Glomerular endothelial cell (primary cell): Measurements from ENCODE around the gene TRABD2B. TPM values are rescaled to one million over a fixed set of nuclear protein-coding genes. Genes with fewer than 3 reads are reported as not detected.

ENCODE experiments used
- DNase-seq: peaks from one replicate; pipeline ENCODE4 v3.0.0-alpha.2; 2011; ENCODE audit warnings: low read depth, low spot score; ENCODE audit errors: extremely low read depth
- total RNA-seq: library from RNA; depleted of rRNA; stranded (reverse); fragments of >200 nt; gene quantifications from 2 replicates; pipeline ENCODE4 v1.2.3, GENCODE V29; 2015

Gene TRABD2B
- total RNA-seq, 1 donor from 2014 or later = 0.06 TPM

DNA sequence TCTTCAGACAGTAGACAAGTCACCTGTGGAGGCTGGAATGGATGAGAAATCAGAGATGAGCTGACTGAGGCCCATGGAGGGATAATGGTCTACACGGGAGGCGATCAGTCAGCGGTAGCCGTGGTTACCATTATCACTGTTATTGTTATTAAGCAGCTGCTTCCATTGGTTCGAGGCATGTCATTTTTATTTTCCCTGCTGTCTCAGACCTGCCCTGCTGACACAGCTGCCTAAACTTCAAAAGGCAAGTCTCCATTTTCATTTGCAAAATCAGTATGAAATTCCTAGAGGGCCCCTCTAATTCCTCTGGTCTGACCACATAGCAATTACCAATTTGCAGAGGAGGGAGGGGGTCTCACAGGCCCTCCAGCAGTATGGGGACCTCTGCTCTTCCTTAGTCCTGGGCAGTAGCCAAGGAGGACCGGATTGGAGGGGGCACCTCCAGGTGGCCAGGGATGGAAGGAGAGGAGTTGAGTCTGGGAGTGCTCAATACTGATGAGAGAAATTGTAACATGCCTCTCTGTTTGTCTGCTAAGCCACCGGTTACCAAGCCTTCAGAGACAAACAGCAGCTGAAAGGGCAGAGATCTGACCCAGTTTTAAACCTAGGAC is 184.2 kb downstream of the TRABD2B start:
- DNase-seq = no peak

DNA sequence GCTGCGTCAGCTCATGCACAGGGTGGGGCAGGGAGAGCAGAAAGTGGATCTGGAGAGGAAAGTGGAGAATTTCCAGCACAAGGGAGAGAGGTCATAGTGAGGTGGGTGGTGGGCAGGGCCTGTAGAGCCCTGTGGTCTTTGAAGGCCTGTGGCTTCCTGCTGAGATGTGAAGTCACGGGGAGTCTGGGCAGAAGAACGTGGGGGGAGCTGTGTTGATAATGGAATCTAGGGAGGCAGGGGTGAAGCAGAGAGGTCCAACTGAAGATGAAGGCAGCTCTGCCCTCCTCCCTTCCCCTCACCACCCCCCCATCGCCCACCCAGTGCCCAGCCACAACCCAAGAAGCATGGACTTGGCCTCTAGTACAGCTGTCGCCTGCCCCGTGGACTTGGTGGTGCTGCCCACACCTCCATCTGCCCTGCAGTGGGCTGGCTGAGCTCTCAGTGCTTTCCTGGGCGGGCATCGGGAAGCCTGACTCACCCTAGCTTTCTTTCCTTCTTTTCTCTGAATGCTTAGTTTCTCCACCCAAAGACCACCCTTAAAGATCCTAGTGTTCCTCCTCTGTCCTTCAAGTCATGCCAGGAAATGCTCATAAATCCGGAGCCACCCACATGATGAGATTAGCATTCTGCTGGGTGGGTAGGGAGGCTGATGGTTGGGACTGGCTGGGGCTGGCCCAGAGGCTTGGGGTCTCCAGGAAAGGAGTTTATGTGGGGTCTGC is 186.1 kb downstream of the TRABD2B start:
- no peak for DNase-seq

DNA sequence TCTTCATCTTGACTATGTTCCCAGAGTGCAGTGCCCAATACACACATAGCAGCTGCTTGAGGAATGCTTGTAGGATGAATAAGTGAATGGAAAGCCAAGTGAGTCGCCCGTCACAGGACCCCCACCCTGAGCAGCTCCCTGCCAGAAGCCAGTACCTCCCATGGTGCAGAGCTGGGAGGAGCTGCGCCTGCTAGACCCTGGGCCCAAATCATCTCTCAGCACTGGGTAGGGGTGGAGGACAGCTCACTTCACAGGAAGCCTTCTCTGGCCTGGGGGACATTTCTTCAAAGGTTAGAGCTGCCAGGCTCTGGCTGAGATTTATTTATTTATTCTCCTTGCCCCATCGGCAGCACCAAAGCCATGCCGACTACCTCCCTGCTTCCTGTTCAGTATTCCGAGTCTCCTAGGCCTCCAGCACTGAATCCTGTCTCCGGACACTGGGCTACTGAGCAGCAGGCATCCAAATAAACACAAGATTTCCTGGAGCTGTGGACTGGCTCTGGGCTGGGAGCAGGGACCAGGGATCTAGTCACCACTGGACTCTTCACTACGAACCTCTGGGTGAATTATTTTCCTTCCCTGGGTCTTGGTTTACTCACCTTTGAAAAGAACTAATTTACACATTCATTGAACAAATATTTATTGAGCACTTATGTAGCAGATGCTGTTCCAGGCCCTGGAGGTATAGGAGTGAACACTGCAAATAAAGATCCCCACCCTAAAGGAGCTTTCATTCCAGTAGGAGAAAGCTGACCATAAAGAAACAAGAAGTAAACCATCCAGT is 187.7 kb downstream of the TRABD2B start:
- DNase-seq = no peak

DNA sequence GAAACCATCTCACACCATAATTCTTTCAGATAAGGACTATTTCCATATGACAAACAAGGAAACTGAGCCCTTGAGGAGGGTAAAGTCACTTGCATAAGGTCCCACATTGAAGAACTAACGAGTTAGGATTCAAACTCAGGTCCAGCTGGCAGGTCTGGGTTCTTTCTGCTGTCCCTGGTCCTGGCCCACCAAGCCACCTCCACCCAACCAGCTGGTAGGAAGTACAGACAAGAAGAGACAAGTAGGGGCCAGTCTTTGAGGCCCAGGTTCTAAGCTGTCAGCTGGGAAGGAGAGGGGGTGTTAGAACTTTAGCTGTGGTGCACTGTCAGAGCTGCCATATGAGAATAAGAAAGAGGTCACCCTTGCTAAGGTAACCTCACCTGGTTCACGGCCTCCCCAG is 188.6 kb downstream of the TRABD2B start:
- no peak for DNase-seq

DNA sequence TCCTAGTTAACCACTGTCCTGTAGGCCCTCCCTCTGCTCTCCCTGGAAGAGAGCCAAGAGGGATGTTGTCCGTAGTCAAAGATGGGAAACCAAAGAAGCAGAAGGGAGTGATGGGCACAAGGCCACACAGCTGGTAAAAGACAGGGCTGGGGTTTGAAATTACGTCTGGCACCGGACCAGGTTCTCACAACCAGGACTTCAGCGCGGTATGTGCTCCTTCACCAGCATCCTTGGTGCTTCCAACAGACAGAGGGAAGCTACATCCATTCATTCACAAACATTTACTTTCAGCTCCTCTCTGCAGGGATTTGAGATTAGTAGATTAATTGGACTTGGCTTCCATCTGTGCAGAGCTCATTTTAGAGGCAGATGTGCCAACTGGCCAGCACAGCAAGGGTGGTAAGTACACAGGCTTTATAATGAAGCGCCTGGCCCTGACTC is 191.2 kb downstream of the TRABD2B start:
- no peak for DNase-seq

DNA sequence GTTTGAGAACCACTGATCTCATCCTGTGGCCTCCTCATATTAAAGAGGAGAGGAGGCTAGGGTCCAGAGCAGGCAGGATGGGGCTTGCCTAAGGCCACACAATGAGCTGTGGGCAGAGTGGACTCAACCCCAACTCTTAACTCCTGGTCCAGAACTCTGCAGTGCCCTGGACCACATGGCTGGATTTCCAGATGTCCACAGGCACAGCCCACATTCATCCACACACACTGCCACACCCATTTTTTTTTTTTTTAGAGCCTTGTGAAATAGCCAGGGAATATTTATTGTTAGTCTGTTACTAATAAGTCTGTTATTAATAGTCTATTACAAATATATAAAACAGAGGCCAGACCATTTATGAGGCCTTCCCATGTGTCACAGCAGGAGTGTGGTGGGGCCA is 192.2 kb downstream of the TRABD2B start:
- DNase-seq = no peak

DNA sequence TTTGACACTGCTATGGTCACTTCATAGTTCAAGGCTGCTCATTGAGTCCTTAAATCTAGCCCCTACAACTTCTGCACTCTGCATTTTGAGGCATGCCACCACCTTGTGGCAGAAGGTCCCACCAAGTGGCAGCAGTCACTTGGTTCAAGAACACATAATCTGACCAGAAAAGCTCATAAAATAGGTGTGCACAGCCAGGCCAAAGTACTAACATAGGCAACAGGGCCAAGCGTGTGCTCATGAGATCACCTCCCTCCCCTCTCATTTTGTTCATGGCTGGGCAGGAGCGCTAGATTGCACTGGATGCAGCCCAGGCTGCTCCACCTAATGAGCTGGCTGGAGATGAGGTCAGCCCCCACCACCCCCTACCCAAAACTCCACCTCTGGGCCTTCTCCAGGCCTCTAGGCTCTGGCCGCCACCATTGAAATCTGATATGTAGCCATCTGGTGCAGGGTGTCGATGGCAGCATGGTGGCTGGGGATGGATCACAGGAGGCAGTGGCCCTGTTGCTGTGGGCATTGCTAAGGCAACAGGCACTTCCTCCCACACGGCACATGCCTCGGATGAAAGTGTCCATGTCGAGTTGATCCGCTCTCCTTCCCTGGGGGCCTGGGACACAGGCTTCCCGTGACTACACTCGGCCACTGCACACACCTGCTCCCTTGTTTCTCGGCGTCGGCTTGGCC is 193.2 kb downstream of the TRABD2B start:
- DNase-seq = no peak

DNA sequence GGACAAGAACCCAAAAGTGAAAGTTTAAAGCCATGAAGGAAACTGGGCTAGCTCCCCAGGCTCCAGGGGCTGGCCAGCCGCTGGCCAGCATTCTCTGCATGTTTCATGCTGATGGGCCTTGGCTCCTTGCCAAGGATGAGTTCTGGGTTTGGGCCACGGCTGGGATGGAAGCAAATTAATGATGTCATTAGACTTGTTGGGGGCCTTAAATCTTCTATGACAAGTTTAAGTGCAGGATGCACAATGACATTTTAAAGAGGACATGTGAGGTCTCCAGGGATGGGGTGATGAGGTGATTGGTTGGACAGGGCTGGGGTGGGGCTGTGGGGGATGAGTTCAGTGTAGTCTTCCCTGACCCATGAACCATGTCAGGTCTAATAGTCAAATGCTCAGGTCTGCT is 199.6 kb downstream of the TRABD2B start:
- DNase-seq = no peak

DNA sequence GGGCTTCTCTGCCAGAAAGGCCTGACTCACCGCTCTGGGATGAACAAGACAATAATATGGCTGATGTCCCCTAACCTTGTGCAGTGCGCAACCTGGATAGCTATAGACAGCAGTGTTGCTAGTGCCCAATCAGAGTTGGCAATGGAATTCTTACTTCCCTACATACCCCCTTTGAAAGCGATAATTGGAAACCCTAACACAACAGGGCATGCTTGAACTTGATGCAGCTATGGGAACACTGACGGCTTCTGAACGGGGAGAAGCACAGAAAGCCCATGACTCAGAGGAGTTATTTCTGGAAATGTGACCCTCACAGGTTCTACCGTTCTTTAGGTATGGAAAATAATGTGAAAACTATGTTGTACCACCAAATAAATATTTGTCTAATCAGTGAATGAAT is 200.6 kb downstream of the TRABD2B start:
- no peak for DNase-seq

DNA sequence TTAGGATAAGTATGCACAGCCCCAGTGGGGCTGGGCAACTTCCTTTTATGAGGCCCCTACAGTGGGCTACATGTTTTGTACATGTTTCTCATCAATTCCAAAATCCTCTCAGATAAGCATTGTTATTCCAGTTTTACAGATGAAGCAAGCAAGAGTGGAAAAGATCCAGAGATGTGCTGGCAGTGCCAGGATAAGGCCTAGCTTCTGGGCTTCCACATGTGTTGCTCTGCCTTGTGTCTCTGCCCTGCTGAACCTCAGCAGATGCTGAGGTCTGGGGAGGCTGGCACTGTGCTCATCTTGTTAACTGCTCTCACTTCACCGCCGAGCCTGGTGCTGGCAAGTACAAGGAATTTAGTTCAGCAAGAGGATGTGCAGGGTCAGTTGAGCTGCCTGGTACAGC is 202.1 kb downstream of the TRABD2B start:
- no peak for DNase-seq

DNA sequence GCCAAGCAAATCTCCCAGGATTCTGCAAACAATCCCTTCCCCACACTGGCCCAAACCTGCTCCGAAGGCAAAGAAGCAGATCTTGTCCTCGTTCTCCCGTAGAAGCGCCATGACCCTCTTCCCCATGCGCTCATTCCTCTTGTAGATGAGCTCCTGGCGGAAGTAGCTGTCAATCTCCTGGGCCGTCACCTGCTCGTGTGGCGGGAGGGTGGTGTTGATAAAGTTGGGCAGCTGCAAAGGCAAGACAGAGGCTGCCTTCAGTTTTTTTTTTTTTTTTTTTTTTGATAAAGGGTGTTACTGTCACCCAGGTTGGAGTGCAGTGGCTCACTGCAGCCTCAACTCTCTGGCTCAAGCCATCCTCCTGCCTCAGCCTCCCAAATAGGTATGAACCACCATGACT is 202.7 kb downstream of the TRABD2B start:
- no peak for DNase-seq

DNA sequence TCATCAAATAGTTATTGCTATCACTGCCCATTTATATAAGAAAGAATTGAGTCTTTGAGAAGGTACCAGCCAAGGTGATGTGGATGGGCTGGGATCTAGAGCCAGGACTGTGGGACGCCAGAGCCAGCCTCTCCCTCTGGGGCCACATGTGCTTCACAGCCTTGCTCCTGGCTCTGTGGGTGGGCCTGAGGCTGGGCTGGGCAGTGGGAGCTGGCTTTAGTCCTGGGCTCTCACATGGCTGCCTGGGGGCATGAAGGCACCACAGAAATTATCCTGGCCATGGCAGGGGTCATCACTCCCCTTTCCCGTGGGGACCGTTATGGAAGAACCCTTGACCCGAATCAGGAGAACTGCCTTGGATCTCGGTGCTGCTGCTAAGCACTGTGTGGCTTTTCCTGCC is 203.1 kb downstream of the TRABD2B start:
- no peak for DNase-seq

DNA sequence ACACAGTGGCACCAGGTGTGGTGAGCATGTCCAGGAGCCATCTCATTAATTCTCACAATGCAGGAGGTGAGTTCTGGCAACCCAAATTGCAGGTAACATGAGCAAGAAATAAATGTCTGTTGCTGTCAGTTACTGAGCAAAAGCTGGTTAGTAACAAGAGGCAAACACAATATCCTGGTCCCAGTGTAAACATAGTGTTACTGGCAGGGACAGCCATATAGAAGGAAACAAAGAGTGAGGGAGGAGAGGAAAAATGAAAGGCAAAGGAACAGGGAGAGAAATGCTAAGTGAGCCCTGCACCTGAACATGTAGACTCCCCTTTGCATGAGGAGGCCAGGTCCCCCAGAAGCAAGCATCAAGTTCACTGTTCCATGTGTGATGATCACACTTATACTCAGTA is 203.6 kb downstream of the TRABD2B start:
- no peak for DNase-seq

DNA sequence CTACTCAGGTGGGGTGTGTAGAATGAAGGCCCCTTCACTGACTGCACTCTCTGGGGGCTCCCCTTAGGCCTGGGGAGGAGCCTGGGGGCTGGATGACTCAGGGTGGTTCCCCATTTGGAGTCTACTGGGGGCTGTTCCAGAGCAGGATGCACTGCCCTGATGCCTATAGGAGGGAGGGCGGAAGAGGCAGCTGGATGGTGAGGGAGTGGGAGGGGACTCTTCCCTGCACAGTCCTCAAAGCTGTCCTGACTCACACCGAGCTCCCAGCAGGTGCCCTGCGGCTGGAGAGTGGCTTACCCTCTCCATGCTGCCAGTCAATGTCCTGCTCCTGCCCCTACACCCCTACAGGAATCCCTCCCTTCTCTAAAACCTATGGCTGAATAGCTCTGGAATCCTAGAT is 204.4 kb downstream of the TRABD2B start:
- DNase-seq = no peak

DNA sequence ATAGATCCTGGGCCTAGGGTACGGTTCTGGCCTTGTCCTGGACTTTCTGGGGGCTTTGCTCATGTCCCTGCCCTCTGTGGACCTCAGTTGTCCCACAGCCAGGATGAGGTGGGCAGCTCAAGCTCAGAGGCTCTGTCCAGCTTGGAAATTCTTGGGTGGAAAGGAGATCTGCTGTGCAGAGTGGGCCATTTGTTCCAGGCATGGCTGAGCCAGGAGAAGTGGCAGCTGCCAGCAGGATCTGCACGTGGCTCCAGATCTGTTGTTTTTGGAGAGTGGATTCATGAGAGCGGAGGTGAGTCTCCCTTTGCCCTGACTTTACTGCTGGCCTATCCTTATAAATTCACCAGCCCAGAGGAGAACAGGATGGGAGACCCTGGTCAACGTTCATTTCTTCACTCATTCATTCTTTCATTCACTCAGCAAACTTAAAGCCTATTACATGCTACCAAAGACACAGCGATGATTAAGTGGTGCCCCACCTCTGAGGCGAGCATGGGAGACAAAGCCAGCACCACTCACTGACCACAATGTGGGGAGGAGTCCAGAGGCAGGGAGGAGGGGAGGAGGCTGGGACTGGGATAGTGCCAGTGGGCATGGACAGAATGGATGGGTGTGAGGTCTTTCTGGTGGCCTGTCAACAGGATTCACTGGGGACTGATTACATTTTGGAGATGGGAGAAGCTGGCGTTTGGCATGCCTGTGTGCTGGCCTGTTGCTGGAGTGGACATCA is 205.1 kb downstream of the TRABD2B start:
- no peak for DNase-seq

DNA sequence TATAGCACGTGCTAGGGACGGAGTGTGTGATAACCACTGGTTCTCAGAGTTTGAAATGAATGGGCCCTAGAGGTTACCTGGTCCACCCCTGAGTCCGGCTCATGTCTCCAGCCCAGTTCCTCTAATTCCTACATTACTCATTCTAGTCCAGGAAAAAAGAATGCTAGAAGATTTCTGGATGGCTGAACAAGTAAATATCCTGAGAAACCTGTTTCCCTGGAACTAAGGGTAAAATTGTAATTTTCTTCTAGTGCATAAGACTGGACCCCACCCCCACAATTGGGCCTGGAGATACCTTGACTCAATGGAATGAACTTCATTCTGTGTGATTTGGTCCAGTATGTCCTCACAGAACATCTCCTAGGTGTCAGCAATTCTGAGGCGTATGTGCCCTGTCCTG is 208.4 kb downstream of the TRABD2B start:
- no peak for DNase-seq

DNA sequence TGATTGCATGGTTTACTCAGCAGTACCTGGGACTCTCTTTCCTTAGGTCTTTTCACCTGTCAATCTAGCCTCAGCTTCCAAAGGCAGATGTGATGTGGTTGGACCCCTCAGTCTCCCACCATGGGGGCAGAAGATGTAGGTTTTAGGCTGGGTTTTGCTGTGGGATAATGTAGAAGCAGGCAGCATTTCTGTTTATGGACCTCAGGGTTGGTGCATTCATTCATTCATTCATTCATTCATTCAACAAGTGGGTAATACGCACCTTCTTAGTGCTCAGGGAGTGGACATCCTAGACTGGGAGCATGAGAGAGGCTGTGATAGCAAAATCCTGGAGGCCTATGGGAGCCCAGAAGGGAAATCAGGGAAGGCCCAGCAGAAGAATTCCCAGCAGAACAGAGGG is 209.6 kb downstream of the TRABD2B start:
- no peak for DNase-seq

DNA sequence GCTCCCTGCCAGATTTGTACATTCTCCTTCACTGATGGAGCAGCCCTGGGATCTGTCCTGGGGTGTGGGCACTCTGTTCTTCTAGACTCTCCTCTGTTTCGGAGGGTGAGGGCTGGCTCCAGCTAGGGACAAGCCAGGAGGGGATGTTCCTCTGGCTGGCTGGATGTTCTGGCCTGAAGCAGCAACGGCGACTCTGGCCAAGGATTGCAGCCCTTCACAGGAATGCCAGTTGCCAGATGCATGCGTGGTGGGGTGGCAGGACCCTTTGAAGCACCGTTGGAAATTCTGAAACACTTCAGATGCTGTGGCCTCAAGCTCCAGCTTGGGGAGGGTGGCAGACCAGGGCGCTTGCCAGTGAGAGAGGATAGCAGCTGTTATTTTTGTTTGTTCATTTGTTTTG is 210.9 kb downstream of the TRABD2B start:
- DNase-seq = no peak

DNA sequence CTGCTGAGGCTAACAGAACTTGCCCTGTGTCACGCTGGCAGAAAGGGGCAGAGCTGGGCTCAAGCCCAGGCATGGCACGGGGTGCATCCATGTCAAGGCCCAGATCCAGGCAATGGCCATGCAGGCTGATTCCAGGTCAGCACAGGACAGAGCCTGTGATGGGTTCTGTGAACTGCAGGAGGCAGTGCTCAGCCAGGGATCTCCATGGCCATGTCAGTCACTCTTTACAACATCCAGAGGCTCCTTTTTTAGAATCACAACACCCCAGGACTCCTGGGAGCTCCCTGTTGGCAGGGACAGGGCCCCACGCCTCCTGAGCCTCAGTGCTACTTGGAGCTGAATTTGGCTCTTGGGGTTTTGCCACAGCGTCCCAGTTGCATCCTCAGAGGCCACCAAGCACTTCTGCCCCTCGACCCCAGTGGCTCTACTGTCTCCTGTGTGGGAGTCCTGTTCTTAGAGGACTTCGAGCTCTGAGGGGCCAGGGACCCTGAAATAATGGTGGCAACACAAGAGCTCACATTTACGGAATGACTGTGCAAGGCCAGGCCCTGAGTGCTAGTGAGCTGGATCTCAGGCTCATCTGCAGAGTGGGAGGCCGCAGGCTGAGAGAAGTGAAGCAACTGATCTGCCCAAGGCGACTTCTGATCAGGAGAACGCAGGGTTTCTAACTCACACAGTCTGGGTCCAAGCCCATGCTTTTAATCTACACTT is 211.5 kb downstream of the TRABD2B start:
- no peak for DNase-seq

DNA sequence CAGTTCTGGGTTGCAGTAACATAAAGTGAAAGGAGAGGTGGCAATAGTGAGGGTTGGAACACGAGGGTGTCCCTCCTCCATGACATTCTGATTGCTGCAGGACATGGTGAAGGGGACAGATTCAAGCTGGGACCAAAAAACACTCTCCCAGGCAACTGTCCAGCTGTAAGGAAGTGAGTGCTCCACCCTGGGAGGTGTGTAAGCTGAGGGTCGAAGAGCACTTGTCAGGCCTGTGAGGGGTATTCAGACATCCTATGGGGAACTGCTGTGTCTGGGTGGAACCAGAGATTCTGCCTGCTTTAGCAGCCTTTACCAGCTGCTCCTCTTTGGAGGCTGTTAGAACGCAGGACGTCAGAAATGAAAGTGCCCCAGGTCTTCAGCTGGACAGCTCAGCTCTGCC is 212.1 kb downstream of the TRABD2B start:
- DNase-seq = no peak
